IMR-90 (cell line): Measurements from ENCODE around the gene MFSD12. TPM values are rescaled to one million over a fixed set of nuclear protein-coding genes. Genes with fewer than 3 reads are reported as not detected.

Experiments
- ATAC-seq: fragments of 200-7000 bp; cut with Tn5 transposase; 2 replicates; pipeline ENCODE4 v1.9.1; 2020; ENCODE audit warnings: low read depth, mild to moderate bottlenecking, moderate library complexity
- BruUV-seq: library from RNA; stranded (reverse); fragments of 400-500 nt; replicated peaks from 2 replicates; lab custom pipeline; 2021; lab: Mats Ljungman, UMichigan
- CTCF ChIA-PET: fragments of 300-600 bp; formaldehyde crosslinking; extraction: SDS; loops from one replicate; lab custom pipeline; 2021; ENCODE audit warnings: antibody characterized with exemption; lab: Yijun Ruan, JAX
- POLR2A ChIA-PET: fragments of 300-600 bp; sonication (Branson Sonifier 250); formaldehyde crosslinking; loops from one replicate; lab custom pipeline; 2022; ENCODE audit warnings: antibody characterized with exemption; ENCODE audit not compliant: unreplicated experiment; lab: Charles Lee
- DNase-seq: peaks from one replicate; pipeline ENCODE4 v3.0.0; 2013
- H2AFZ ChIP-seq: replicated peaks from 2 replicates; pipeline ENCODE3; 2013; ENCODE audit warnings: low read length, mild to moderate bottlenecking; ENCODE audit not compliant: poor library complexity
- H2AK5ac ChIP-seq: 2 replicates; pipeline ENCODE4 v1.6.1; 2013; ENCODE audit warnings: low read depth, low read length, inconsistent platforms
- H2AK9ac ChIP-seq: replicated peaks from 2 replicates; pipeline ENCODE3; 2013; ENCODE audit warnings: mild to moderate bottlenecking, low read depth, low read length, moderate library complexity; ENCODE audit not compliant: poor library complexity
- H2BK120ac ChIP-seq: 2 replicates; pipeline ENCODE4 v1.6.1; 2013; ENCODE audit warnings: low read depth, low read length, inconsistent platforms
- H2BK15ac ChIP-seq: 3 replicates; pipeline ENCODE4 v1.6.1; 2013; ENCODE audit warnings: low read depth, low read length, inconsistent platforms
- H2BK20ac ChIP-seq: 2 replicates; pipeline ENCODE4 v1.6.1; 2013; ENCODE audit warnings: low read depth, mild to moderate bottlenecking, inconsistent platforms, low read length, moderate library complexity
- H2BK5ac ChIP-seq: 2 replicates; pipeline ENCODE4 v1.6.1; 2013; ENCODE audit warnings: mild to moderate bottlenecking, low read depth, low read length, inconsistent platforms; ENCODE audit not compliant: poor library complexity, severe bottlenecking
- H3K14ac ChIP-seq: replicated peaks from 2 replicates; pipeline ENCODE4 v1.6.1; 2013; ENCODE audit warnings: low read depth, low read length, inconsistent platforms
- H3K18ac ChIP-seq: 2 replicates; pipeline ENCODE4 v1.6.1; 2013; ENCODE audit warnings: low read depth, low read length, control low read depth
- H3K23ac ChIP-seq: 2 replicates; pipeline ENCODE4 v1.6.1; 2013; ENCODE audit warnings: low read depth, low read length, inconsistent platforms
- H3K27ac ChIP-seq: 2 replicates; pipeline ENCODE4 v1.5.1; 2013; ENCODE audit warnings: mild to moderate bottlenecking, control low read depth, low read length; ENCODE audit not compliant: insufficient read depth
- H3K27me3 ChIP-seq: 2 replicates; pipeline ENCODE4 v1.6.1; 2013; ENCODE audit warnings: low read length; ENCODE audit not compliant: control insufficient read depth, insufficient read depth
- H3K36me3 ChIP-seq: 2 replicates; pipeline ENCODE4 v1.6.1; 2013; ENCODE audit warnings: low read length, mixed read lengths; ENCODE audit not compliant: control insufficient read depth, insufficient read depth
- H3K4ac ChIP-seq: 2 replicates; pipeline ENCODE4 v1.6.1; 2013; ENCODE audit warnings: low read depth, low read length, inconsistent platforms
- H3K4me1 ChIP-seq: 2 replicates; pipeline ENCODE4 v1.6.1; 2013; ENCODE audit warnings: low read length, mixed read lengths; ENCODE audit not compliant: control insufficient read depth, insufficient read depth
- H3K4me2 ChIP-seq: 2 replicates; pipeline ENCODE4 v1.6.1; 2013; ENCODE audit warnings: low read depth, mild to moderate bottlenecking, control low read depth, low read length, moderate library complexity
- H3K4me3 ChIP-seq: 2 replicates; pipeline ENCODE4 v1.5.1; 2013; ENCODE audit warnings: low read depth, mild to moderate bottlenecking, control low read depth, low read length, moderate library complexity; ENCODE audit not compliant: insufficient read depth
- H3K56ac ChIP-seq: 2 replicates; pipeline ENCODE4 v1.6.1; 2013; ENCODE audit warnings: low read length, inconsistent platforms; ENCODE audit not compliant: insufficient read depth; ENCODE audit errors: extremely low read depth
- H3K79me1 ChIP-seq, 2 experiments: 2 replicates each; pipeline ENCODE4 v1.6.1; 2013; ENCODE audit warnings: low read length in 2 of 2, inconsistent platforms in 1 of 2, low read depth in 1 of 2
- H3K9ac ChIP-seq: 2 replicates; pipeline ENCODE4 v1.6.1; 2013; ENCODE audit warnings: low read depth, low read length, control low read depth
- H3K9me1 ChIP-seq: 2 replicates; pipeline ENCODE4 v1.6.1; 2013; ENCODE audit warnings: low read length, inconsistent platforms; ENCODE audit not compliant: insufficient read depth
- H3K9me3 ChIP-seq: 2 replicates; pipeline ENCODE4 v1.6.1; 2013; ENCODE audit warnings: low read length; ENCODE audit not compliant: control insufficient read depth, insufficient read depth
- H4K20me1 ChIP-seq: 2 replicates; pipeline ENCODE4 v1.6.1; 2013; ENCODE audit warnings: low read length, inconsistent platforms; ENCODE audit not compliant: insufficient read depth
- H4K5ac ChIP-seq: 2 replicates; pipeline ENCODE4 v1.6.1; 2013; ENCODE audit warnings: mild to moderate bottlenecking, low read depth, low read length, control low read depth
- H4K8ac ChIP-seq, 2 experiments: 2 replicates each; pipeline ENCODE4 v1.6.1; 2013; ENCODE audit warnings: low read depth in 2 of 2, low read length in 2 of 2, control low read depth in 1 of 2, inconsistent platforms in 1 of 2
- H4K91ac ChIP-seq: 2 replicates; pipeline ENCODE4 v1.6.1; 2013; ENCODE audit warnings: low read depth, low read length, inconsistent platforms; ENCODE audit not compliant: insufficient read depth
- BHLHE40 ChIP-seq: fragments of 150-350 bp; IDR thresholded peaks from 2 replicates; pipeline ENCODE4 v1.6.1; 2016; ENCODE audit warnings: mild to moderate bottlenecking, low read depth, low read length
- CEBPB ChIP-seq: IDR thresholded peaks from 2 replicates; pipeline ENCODE4 v1.6.1; 2012; ENCODE audit warnings: low read depth, low read length, improper control_type of control experiment
- CHD1 ChIP-seq: IDR thresholded peaks from 2 replicates; pipeline ENCODE4 v1.6.1; 2012; ENCODE audit warnings: low read depth, low read length, improper control_type of control experiment
- FOS ChIP-seq: fragments of 150-350 bp; IDR thresholded peaks from 2 replicates; pipeline ENCODE4 v1.6.1; 2016; ENCODE audit warnings: low read depth, low read length
- MAFK ChIP-seq: IDR thresholded peaks from 2 replicates; pipeline ENCODE4 v1.6.1; 2012; ENCODE audit warnings: low read depth, low read length, improper control_type of control experiment
- MAZ ChIP-seq: IDR thresholded peaks from 2 replicates; pipeline ENCODE4 v1.6.1; 2012; ENCODE audit warnings: low read depth, mild to moderate bottlenecking, low read length, improper control_type of control experiment, moderate library complexity, borderline replicate concordance
- MXI1 ChIP-seq: IDR thresholded peaks from 2 replicates; pipeline ENCODE4 v1.6.1; 2012; ENCODE audit warnings: low read depth, mild to moderate bottlenecking, low read length, moderate library complexity, borderline replicate concordance
- NFE2L2 ChIP-seq: fragments of 150-350 bp; IDR thresholded peaks from 2 replicates; pipeline ENCODE4 v1.6.1; 2016; ENCODE audit warnings: low read depth, mild to moderate bottlenecking, low read length
- POLR2A ChIP-seq: IDR thresholded peaks from 2 replicates; pipeline ENCODE4 v1.6.1; 2012; ENCODE audit warnings: mild to moderate bottlenecking, low read depth, low read length
- RAD21 ChIP-seq: IDR thresholded peaks from 2 replicates; pipeline ENCODE4 v1.6.1; 2012; ENCODE audit warnings: low read length, improper control_type of control experiment
- RCOR1 ChIP-seq: IDR thresholded peaks from 2 replicates; pipeline ENCODE4 v1.6.1; 2012; ENCODE audit warnings: mild to moderate bottlenecking, low read length, improper control_type of control experiment; ENCODE audit not compliant: insufficient replicate concordance
- RFX5 ChIP-seq: IDR thresholded peaks from 2 replicates; pipeline ENCODE4 v1.8.0; 2012; ENCODE audit warnings: low read depth, mild to moderate bottlenecking, low read length, moderate library complexity
- SMC3 ChIP-seq: fragments of 150-350 bp; IDR thresholded peaks from 2 replicates; pipeline ENCODE4 v1.6.1; 2016; ENCODE audit warnings: low read depth, mild to moderate bottlenecking, antibody characterized with exemption, low read length, moderate library complexity
- WGBS, 2 experiments: methylation state at CpG; one replicate each; pipeline versions ENCODE4 v1.1.5 to v1.1.7; 2013; ENCODE audit warnings: missing lambda C conversion rate in 2 of 2; ENCODE audit not compliant: insufficient read length in 1 of 2; ENCODE audit errors: extremely low coverage in 2 of 2; 5-methylcytosine and 5-hydroxymethylcytosine counted together
- dilution Hi-C: fragments of 300-500 bp; cut with HindIII; formaldehyde crosslinking; loops from one replicate; pipeline ENCODE4 v1.14.3; 2018; ENCODE audit warnings: low sequenced_read_pairs; ENCODE audit not compliant: unreplicated experiment
- in situ Hi-C: fragments of 300-500 bp; cut with MboI; formaldehyde crosslinking; loops from 3 replicates; pipeline ENCODE4 v1.14.3; 2019; ENCODE audit warnings: low sequenced_read_pairs, inconsistent platforms, mixed read lengths
- intact Hi-C: fragments of 100-400 bp; cut with micrococcal nuclease; formaldehyde crosslinking; loops from 2 replicates; pipeline ENCODE4 v1.10.0; 2022
- polyA plus RNA-seq, 3 experiments: library from polyadenylated mRNA; depleted of rRNA; stranded (reverse); fragments of >200 nt; gene quantifications; 2 replicates each; pipeline ENCODE4 v1.2.3, GENCODE V29; 2012; ENCODE audit warnings: low replicate concordance in 1 of 3
- total RNA-seq: library from RNA; depleted of rRNA; stranded (reverse); fragments of >200 nt; gene quantifications from 2 replicates; pipeline ENCODE4 v1.2.3, GENCODE V29; 2012
- TF ChIP-seq, protein P1 (sequence below): conservative IDR thresholded peaks from 2 replicates; pipeline ENCODE4 v1.5.1; 2012; ENCODE audit warnings: mild to moderate bottlenecking, low read depth, low read length, improper control_type of control experiment
- TF ChIP-seq, protein P2 (sequence below): fragments of 150-350 bp; IDR thresholded peaks from 2 replicates; pipeline ENCODE4 v1.6.1; 2016; ENCODE audit warnings: low read depth, mild to moderate bottlenecking, low read length, moderate library complexity, borderline replicate concordance
- TF ChIP-seq, protein P3 (sequence below): fragments of 150-350 bp; IDR thresholded peaks from 2 replicates; pipeline ENCODE4 v1.6.1; 2017; ENCODE audit warnings: mild to moderate bottlenecking, antibody characterized with exemption, low read length, low read depth

Gene MFSD12
- total and polyA plus RNA-seq, 2 of the 4 experiments (the other 2 are of a cell fraction): 20.4 to 77.2 TPM

DNA sequence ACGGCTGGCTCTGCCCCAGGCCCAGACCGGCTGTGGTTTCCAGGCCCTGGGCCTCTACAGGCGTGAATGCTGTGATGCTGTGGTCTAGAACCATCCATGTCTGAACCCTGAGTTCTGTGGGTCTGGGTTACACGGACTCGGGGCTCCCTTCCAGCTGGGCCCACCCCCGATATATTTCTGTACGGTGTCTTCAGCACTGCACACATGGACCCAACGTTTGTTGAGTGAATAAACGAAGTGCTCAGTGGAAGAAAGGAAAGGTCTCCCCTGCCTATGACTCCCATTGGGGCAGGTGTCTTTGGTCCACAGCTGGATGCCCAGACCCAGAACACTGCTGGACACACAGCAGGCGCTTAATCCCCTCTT lies 11.7 kb downstream of the MFSD12 start:
- in situ Hi-C loops (no loop called here), intact Hi-C loops (loop anchor here (1.0 kb wide), 1 partner anchor 73 kb away; no protein-coding TSS in a partner anchor)
- no peak for ATAC-seq

More for the DNA sequence above, 11.7 kb downstream of the MFSD12 start:
- Histone ChIP-seq H4K20me1 (peaks cover 27% of the 10 kb centered on the region), H4K8ac (no peak overlapping the region), H3K56ac (no peak overlapping the region), H3K79me1 (peaks cover 0 to 20% of the 10 kb centered on the region in 2 experiments; a peak in 2 of 4 replicates), H3K4me2 (no peak overlapping the region), H3K23ac (no peak overlapping the region), H3K4me3 (no peak overlapping the region), H4K91ac (no peak overlapping the region), H3K27me3 (no peaks in the 10 kb centered on the region), H3K14ac (no peak overlapping the region), H2AK5ac (no peak overlapping the region), H3K9ac (no peak overlapping the region), H3K4ac (no peak overlapping the region), H4K5ac (no peak overlapping the region), H2BK120ac (no peak overlapping the region), H3K27ac (no peak overlapping the region), H3K36me3 (peaks cover 31% of the 10 kb centered on the region), H2BK15ac (no peak overlapping the region), H2BK20ac (no peak overlapping the region), H2BK5ac (no peak overlapping the region), H3K4me1 (no peaks in the 10 kb centered on the region), H3K9me3 (no peaks in the 10 kb centered on the region), H3K18ac (no peak overlapping the region), H2AFZ (no peak overlapping the region), H2AK9ac (no peak overlapping the region), H3K9me1 (no peaks in the 10 kb centered on the region)
- POLR2A ChIA-PET: interaction anchor here (0.6 kb wide), 1 partner anchor 493 kb away, joined by 11 read pairs; no protein-coding TSS in a partner anchor
- 81% methylated on average over 6 of the region's 10 CpGs; no CpG with 5 or more reads in 1 of the 2 experiments for WGBS, 2 experiments
- no peak for DNase-seq
- CTCF ChIA-PET: interaction anchor here (0.6 to 1.0 kb wide), 2 partner anchors 30 to 1043 kb away, joined by 3 to 10 read pairs; no protein-coding TSS in a partner anchor
- TF ChIP-seq SMC3 (no peak), POLR2A (no peak), NFE2L2 (no peak), FOS (no peak), MXI1 (no peak), RCOR1 (no peak), RAD21 (no peak), RFX5 (no peak), CEBPB (no peak), MAFK (no peak), MAZ (no peak), BHLHE40 (no peak), CHD1 (no peak)
- TF ChIP-seq, protein P1, sequence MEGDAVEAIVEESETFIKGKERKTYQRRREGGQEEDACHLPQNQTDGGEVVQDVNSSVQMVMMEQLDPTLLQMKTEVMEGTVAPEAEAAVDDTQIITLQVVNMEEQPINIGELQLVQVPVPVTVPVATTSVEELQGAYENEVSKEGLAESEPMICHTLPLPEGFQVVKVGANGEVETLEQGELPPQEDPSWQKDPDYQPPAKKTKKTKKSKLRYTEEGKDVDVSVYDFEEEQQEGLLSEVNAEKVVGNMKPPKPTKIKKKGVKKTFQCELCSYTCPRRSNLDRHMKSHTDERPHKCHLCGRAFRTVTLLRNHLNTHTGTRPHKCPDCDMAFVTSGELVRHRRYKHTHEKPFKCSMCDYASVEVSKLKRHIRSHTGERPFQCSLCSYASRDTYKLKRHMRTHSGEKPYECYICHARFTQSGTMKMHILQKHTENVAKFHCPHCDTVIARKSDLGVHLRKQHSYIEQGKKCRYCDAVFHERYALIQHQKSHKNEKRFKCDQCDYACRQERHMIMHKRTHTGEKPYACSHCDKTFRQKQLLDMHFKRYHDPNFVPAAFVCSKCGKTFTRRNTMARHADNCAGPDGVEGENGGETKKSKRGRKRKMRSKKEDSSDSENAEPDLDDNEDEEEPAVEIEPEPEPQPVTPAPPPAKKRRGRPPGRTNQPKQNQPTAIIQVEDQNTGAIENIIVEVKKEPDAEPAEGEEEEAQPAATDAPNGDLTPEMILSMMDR: no peak
- TF ChIP-seq, protein P2, sequence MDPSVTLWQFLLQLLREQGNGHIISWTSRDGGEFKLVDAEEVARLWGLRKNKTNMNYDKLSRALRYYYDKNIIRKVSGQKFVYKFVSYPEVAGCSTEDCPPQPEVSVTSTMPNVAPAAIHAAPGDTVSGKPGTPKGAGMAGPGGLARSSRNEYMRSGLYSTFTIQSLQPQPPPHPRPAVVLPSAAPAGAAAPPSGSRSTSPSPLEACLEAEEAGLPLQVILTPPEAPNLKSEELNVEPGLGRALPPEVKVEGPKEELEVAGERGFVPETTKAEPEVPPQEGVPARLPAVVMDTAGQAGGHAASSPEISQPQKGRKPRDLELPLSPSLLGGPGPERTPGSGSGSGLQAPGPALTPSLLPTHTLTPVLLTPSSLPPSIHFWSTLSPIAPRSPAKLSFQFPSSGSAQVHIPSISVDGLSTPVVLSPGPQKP: no peak
- TF ChIP-seq, protein P3, sequence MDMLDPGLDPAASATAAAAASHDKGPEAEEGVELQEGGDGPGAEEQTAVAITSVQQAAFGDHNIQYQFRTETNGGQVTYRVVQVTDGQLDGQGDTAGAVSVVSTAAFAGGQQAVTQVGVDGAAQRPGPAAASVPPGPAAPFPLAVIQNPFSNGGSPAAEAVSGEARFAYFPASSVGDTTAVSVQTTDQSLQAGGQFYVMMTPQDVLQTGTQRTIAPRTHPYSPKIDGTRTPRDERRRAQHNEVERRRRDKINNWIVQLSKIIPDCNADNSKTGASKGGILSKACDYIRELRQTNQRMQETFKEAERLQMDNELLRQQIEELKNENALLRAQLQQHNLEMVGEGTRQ: no peak
- dilution Hi-C loops: no loop called here
- no TSS peak for BruUV-seq
